HG03432 (cell line): ENCODE results near the gene ADAMTS4.

Experiments
- ATAC-seq: cut with Tn5 transposase; IDR thresholded peaks from one replicate; pipeline ENCODE4 v1.9.1; 2021; ENCODE audit warnings: mild to moderate bottlenecking, moderate library complexity; ENCODE audit not compliant: unreplicated experiment

Gene ADAMTS4

GRCh38 chr1:161196521-161197451, 2.1 kb downstream of the ADAMTS4 start:
- no peak for ATAC-seq

- ATAC-seq = no peak
Observed at GRCh38 chr1:161196111-161196510, 2.7 kb downstream of the ADAMTS4 start.

GRCh38 chr1:161195171-161195570, 3.7 kb downstream of the ADAMTS4 start:
- ATAC-seq = peak; percentile 61

GRCh38 chr1:161193561-161194235, 5.2 kb downstream of the ADAMTS4 start:
- ATAC-seq = no peak

GRCh38 chr1:161192476-161193465, 6.1 kb downstream of the ADAMTS4 start:
- peak; percentile 68 for ATAC-seq

GRCh38 chr1:161191971-161192370, 6.9 kb downstream of the ADAMTS4 start:
- no peak for ATAC-seq

GRCh38 chr1:161190962-161191521, 7.8 kb downstream of the ADAMTS4 start:
- ATAC-seq = no peak

GRCh38 chr1:161189036-161189435, 9.8 kb downstream of the ADAMTS4 start:
- ATAC-seq = no peak

- no peak for ATAC-seq
Observed at GRCh38 chr1:161188381-161188780, 10.5 kb downstream of the ADAMTS4 start.

- ATAC-seq = no peak
Observed at GRCh38 chr1:161187311-161187710, 11.5 kb downstream of the ADAMTS4 start.

- peak; percentile 32 for ATAC-seq
Observed at GRCh38 chr1:161185732-161186311, 13.0 kb downstream of the ADAMTS4 start.

GRCh38 chr1:161185282-161185682, 13.6 kb downstream of the ADAMTS4 start:
- ATAC-seq = peak; percentile 75

GRCh38 chr1:161182214-161182613, 16.6 kb downstream of the ADAMTS4 start:
- peak; percentile 46 for ATAC-seq

- ATAC-seq = no peak
Observed at GRCh38 chr1:161180639-161181038, 18.2 kb downstream of the ADAMTS4 start.

- no peak for ATAC-seq
Observed at GRCh38 chr1:161179698-161180097, 19.2 kb downstream of the ADAMTS4 start.

- no peak for ATAC-seq
Observed at GRCh38 chr1:161177936-161178244, 21.0 kb downstream of the ADAMTS4 start.

- ATAC-seq = peak; percentile 90
Observed at GRCh38 chr1:161177112-161177935, 21.5 kb downstream of the ADAMTS4 start, which contains the start of gene B4GALT3. Gene B4GALT3, minus strand, starts transcription at chr1:161177507. Its CDS starts 1,447 bp downstream, at chr1:161176060.

- ATAC-seq = no peak
Observed at GRCh38 chr1:161176468-161177111, 22.3 kb downstream of the ADAMTS4 start.
